Activated CD8-positive, alpha-beta memory T cell treated with anti-CD3 and anti-CD28 coated beads, Interleukin-2, amount 50 U/mL, for 1 hour (primary cell): ENCODE measurements around the gene USP3.

Experiments used
- DNase-seq: peaks from one replicate; pipeline ENCODE4 v3.0.0-alpha.2; 2020; ENCODE audit errors: extremely low read depth

Gene USP3

GRCh38 chr15:63593705-63594671, 89.6 kb downstream of the USP3 start:
- DNase-seq: no peak

DNA sequence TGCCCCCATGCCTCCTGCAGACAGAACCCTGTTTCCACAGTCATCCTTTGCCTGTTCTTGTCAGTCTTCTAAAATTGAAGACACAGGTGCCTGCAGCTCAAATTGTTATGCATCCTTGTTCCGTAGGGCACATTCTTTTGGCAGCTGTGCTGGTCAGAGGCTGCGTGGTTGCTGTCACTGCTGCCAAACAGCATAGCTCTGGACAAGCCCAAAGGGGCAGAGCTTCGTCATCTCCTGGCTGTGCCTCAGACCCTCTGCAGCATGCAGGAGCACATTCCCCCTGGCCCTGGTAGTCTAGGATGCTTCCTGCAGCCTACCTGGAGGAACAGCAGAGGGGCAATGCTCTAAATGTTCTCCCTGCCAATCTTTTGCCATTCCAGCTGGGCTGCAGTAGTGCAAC, 90.7 kb downstream of the USP3 start:
- DNase-seq: no peak

GRCh38 chr15:63595688-63596087, 91.3 kb downstream of the USP3 start:
- DNase-seq: no peak

- no peak for DNase-seq
Measured at GRCh38 chr15:63596676-63597037, 92.3 kb downstream of the USP3 start.

- DNase-seq: no peak
Measured at GRCh38 chr15:63597038-63597790, 92.8 kb downstream of the USP3 start, which contains the start of gene FBXL22. FBXL22 (plus strand) TSS chr15:63597387; CDS start chr15:63597393, 6 bp downstream.

DNA sequence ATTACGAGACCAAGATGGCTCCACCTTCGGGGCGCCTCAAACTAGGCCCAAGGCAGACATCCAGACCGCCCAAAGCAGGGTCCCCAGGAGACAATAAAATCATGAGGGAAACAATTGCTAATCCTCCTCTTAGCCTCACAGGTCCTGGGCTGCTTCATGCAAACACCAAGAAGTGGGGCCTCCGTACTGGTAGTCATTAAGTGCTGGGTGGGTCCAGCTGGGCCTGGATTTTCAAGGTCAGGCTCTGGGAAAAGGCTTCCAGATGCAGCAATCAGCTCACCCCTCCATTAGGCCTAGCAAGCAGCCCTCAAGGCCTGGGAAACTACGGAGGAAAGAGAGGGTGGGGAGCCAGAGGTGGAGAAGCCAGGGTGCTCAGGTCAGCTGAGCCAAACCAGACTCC, 93.4 kb downstream of the USP3 start:
- DNase-seq: no peak

- no peak for DNase-seq
Measured at GRCh38 chr15:63598473-63599400, 94.3 kb downstream of the USP3 start.

DNA sequence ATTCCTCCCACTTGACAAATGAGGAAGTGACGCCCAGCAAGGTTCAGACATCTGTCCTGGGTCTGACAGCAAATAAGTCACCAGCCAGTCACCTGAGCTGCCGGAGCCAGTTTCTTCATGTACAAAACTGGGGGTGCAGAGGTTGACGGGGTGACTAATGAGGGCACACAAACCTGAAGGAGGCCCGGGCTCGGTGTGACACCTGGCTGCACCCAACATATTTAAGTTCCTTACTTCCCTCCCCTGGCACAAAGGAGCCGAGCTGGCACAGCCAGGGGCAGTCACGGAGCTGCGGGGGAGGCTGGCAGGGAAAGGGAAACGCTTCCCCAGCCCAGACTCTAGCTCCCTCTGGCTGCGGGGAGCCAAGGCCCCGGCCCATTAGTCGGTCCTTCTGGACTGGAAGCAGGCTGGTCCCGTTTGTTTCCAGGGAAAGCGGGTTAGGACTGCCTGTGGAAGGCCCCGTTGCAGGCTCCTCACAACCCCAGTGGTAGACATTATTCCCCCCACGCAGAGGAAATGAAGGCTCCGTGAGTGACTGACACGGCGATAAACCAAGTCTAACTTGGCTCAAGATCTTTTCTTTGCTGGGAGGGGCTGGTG, 95.1 kb downstream of the USP3 start:
- no peak for DNase-seq

- DNase-seq: no peak
Measured at GRCh38 chr15:63600001-63600615, 95.7 kb downstream of the USP3 start.

DNA sequence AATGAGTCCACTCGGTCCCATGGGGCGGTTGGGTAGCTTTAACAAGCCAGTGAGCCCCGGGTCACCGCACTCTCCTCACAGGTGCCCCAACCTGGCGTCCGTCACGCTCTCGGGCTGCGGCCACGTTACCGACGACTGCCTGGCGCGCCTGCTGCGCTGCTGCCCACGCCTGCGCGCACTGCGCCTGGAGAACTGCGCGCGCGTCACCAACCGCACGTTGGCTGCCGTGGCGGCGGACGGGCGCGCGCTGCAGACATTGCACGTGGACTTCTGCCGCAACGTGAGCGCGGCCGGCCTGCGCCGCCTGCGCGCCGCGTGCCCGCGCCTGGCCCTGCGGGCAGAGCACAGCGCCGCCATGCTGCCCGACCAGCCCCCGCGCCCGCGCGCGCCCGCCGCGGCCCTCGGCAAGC, 96.2 kb downstream of the USP3 start:
- peak; percentile 73 for DNase-seq

- DNase-seq: no peak
Measured at GRCh38 chr15:63601026-63601703, 96.8 kb downstream of the USP3 start.

- no peak for DNase-seq
Measured at GRCh38 chr15:63601704-63602185, 97.4 kb downstream of the USP3 start.

- DNase-seq: no peak
Measured at GRCh38 chr15:63602595-63602994, 98.2 kb downstream of the USP3 start.

DNA sequence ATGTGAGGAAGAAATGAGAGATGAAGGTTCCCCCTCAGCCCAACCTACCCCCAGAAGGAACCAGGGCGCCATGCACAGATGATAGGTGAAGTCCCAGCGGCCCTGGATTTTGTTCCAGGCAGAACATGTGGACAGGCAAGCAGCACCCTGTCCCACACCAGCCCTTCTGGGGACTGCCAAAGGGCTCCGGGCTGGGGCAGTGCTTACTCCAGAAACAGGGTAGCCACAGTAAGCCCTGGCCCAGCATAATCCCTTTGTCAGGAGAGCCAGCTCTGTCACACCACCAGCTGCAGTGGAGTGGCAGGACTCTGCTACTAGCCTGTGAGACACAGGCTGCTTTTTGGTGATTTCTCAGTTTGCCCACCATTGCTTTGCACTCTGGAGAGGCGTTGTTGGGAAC, 99.1 kb downstream of the USP3 start:
- no peak for DNase-seq

GRCh38 chr15:63604281-63604680, 99.9 kb downstream of the USP3 start:
- DNase-seq: no peak

GRCh38 chr15:63605036-63605435, 100.6 kb downstream of the USP3 start:
- no peak for DNase-seq

- no peak for DNase-seq
Measured at GRCh38 chr15:63605816-63606215, 101.4 kb downstream of the USP3 start.

DNA sequence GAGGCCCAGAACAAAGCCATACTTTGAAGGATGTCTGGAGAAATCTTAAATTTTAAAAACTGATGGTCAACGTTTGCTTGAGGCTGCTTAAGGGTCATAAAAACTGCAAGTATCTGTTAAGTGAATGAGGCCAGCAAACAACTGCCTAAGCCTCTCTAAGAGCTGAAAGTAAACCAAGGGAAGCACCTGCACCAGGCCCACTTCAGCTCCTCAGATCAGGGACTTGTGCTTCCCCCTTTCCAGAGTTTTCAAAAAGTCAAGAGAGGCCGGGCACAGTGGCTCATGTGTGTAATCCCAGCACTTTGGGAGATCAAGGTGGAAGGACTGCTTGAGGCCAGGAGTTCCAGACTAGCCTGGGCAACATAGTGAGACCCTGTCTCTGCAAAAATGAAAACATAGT, 101.9 kb downstream of the USP3 start:
- DNase-seq: no peak

DNA sequence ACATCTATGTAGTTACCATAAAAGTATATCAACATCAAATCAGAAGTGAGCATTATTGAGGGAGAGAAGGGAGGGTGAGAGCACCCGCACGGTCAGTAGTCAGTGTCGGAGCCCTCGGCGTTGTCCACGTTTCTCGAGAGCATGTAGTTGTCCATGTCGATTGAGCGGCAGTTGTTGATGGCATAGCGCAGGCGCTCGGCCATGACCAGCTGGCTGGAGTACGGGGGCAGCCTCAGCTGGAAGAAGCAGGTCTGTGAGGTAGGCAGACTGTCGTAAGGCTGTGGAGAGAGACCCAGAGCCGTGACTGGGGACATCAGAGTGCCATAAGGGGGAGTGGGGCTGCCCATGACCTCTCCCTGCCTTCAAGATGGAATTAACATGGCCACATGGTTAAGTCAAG, 104.6 kb downstream of the USP3 start:
- DNase-seq: no peak

DNA sequence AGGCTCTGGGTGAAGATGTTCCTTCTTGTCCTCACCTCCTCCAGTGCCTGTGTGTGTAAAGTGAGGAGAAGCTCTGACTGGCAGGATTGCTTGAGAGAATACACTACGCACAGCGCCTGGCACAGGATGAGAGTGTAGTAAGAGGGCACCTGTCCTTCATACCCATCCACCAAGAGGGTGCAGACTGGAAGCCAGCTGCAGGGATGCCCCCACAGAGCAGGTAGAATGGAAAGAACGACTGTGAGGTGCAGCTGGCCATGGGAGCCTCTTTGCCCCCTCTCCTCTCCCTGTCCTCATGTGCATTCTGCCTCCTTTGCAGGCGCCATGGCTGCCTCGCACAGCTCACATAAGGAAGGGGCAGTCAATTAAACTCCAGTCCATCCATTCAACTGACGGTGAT, 105.1 kb downstream of the USP3 start:
- DNase-seq: no peak
